Adrenal gland (tissue), 12 donors: ENCODE data around the gene CCIN. TPM values are rescaled to one million over a fixed set of nuclear protein-coding genes. Genes with fewer than 3 reads are reported as not detected.

Experiments used
- DNase-seq, 7 donors: peaks; one replicate each; pipeline ENCODE4 v3.0.0-alpha.2; 2019 to 2020
- H3K27ac ChIP-seq, 5 donors: fragments of 200-600 bp; sonication (generic) in 4 of 5; 1 replicate in 3 of 5; 2 replicates in 2 of 5; pipeline versions ENCODE4 v1.5.1 to v1.8.0; 2016 to 2020; ENCODE audit warnings: mild to moderate bottlenecking in 1 of 5
- H3K27me3 ChIP-seq: fragments of 200-600 bp; 2 replicates; pipeline ENCODE4 v1.8.0; 2021
- H3K36me3 ChIP-seq, 2 donors: fragments of 200-600 bp; replicated peaks in 1 of 2; 1 replicate in 1 of 2; 2 replicates in 1 of 2; pipeline versions ENCODE4 v1.5.1 to v1.8.0; 2018 to 2022
- H3K4me1 ChIP-seq, 2 donors: fragments of 200-600 bp; replicated peaks in 1 of 2; 1 replicate in 1 of 2; 2 replicates in 1 of 2; pipeline versions ENCODE4 v1.5.1 to v1.8.0; 2018 to 2021
- H3K4me3 ChIP-seq, 4 donors: fragments of 200-600 bp; sonication (generic) in 3 of 4; one replicate each; pipeline ENCODE4 v1.5.1; 2016 to 2018
- H3K9me3 ChIP-seq, 3 donors: fragments of 200-600 bp; sonication (generic) in 1 of 3; replicated peaks in 1 of 3; 1 replicate in 2 of 3; 2 replicates in 1 of 3; pipeline versions ENCODE4 v1.5.1 to v1.8.0; 2016 to 2021
- CTCF ChIP-seq, 6 experiments: fragments of 450-650 bp in 4 of 6; fragments of 200-600 bp in 2 of 6; sonication (generic) in 1 of 6; IDR thresholded peaks; 1 replicate in 5 of 6; 2 replicates in 1 of 6; pipeline versions ENCODE4 v1.5.1 to v1.8.0; 2016 to 2021; ENCODE audit warnings: antibody characterized with exemption in 6 of 6, mild to moderate bottlenecking in 2 of 6, moderate library complexity in 1 of 6
- POLR2A ChIP-seq, 2 donors: fragments of 450-650 bp; IDR thresholded peaks; one replicate each; pipeline ENCODE4 v1.6.1; 2017; ENCODE audit warnings: antibody characterized with exemption in 2 of 2, mild to moderate bottlenecking in 2 of 2, moderate library complexity in 1 of 2
- WGBS, 4 donors: extraction: QIAGEN DNeasy Blood & Tissue Kit in 2 of 4; methylation state at CpG; one replicate each; pipeline versions ENCODE4 v1.1.5 to v1.1.7; 2013 to 2017; 5-methylcytosine and 5-hydroxymethylcytosine counted together
- intact Hi-C, 2 donors: fragments of 100-400 bp; cut with DNase I; formaldehyde crosslinking; loops; one replicate each; pipeline versions ENCODE4 v1.14.1 to v1.15.0; 2022 to 2023
- polyA plus RNA-seq, 3 donors: library from polyadenylated mRNA; stranded (reverse); fragments of 200-250 nt in 2 of 3; fragments of 350-450 nt in 1 of 3; fragmentation: Illumina TruSeq in 1 of 3; extraction: RNeasy Lipid Tissue Mini Kit (QIAGEN cat#74804) in 1 of 3; gene quantifications; one replicate each; pipeline ENCODE4 v1.2.3, GENCODE V29; 2013 to 2014
- total RNA-seq, 9 donors: library from RNA; depleted of rRNA in 4 of 9; stranded (reverse); fragments of >200 nt in 4 of 9; fragments of 120-200 nt in 1 of 9; fragmentation: NEBNext Ultra II Directional in 1 of 9; extraction: Animal tissue kit (Norgen Biotek cat#: 25700) in 1 of 9; gene quantifications; one replicate each; pipeline versions ENCODE4 v1.1.0 to v1.2.4, GENCODE V29; 2013 to 2023
- donor health status: healthy with polysubstance abuse.
- donor health status: Bipolar disorder and iron deficiency.
- donor health status: DM: yes; HTN: yes; CAD: no.
- donor health status: DM: no; HTN: no; CAD: no.
- donor health status: DM: no; HTN: no; CAD: no.
- donor health status: DM: yes; HTN: yes; CAD: no.

The CCIN gene
- total and polyA plus RNA-seq, 12 donors = 0.20 to 1.9 (median 0.49) TPM

- Histone ChIP-seq H3K27ac (no peak overlapping the region), H3K36me3 (peaks cover 0 to 95% of the 10 kb centered on the region in 2 donors), H3K4me3 (no peak overlapping the region), H3K4me1 (peaks cover 15 to 26% of the 10 kb centered on the region in 2 donors), H3K9me3 (no peaks in the 10 kb centered on the region), H3K27me3 (no peaks in the 10 kb centered on the region)
- intact Hi-C loops = loop anchor here in 1 of 2 donors (5.0 kb wide), 1 partner anchor 352 kb away; no protein-coding TSS in a partner anchor
- peak in 3 of 7 donors; percentile 34 to 68 (median 41) for DNase-seq
- 78 to 83% (median 81%) methylated on average over 10 to 11 of the region's 11 CpGs for WGBS, 4 donors
- TF ChIP-seq CTCF (IDR thresholded peaks at IDR 0.05) (peak in 2 of 6 experiments; percentile 9 to 18), POLR2A (IDR thresholded peaks at IDR 0.05) (no peak)
Observed at GRCh38 chr9:36204906-36205547, 35.8 kb downstream of the CCIN start.

DNA sequence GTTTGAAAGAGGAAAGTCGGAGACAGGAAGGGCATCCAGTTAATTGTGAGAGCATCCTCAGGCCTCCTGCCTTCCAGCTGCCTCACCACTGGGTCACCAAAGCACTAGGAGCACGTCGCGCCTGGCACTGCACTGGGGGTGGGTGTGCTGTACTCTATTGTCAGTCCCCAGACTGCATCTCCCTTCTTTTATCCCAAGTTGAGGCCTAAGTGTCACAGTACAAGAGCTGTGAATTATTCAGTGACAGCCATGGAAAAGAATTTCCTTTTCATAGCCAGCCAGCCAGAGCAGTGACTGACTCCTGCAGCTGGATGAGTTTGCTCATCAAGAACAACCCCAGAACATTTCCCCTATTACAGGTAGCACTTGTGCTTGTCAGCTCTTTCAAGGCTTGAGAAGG lies 37.8 kb downstream of the CCIN start:
- no peak for DNase-seq
- Histone ChIP-seq H3K4me3 (no peak overlapping the region), H3K9me3 (no peaks in the 10 kb centered on the region), H3K27me3 (no peaks in the 10 kb centered on the region), H3K4me1 (peaks cover 32 to 42% of the 10 kb centered on the region in 2 donors), H3K36me3 (peaks cover 0 to 94% of the 10 kb centered on the region in 2 donors), H3K27ac (peak overlapping the region in 3 of 5 donors; percentile 9 to 79 (median 63))
- no peak for TF ChIP-seq POLR2A (IDR thresholded peaks at IDR 0.05)
- no peak for TF ChIP-seq CTCF (IDR thresholded peaks at IDR 0.05)
- intact Hi-C loops = no loop called here
- WGBS, 4 donors = 56 to 75% (median 70%) methylated on average over 4 of the region's 4 CpGs

- H3K27me3 ChIP-seq = no peaks in the 10 kb centered on the region
- peaks cover 32 to 42% of the 10 kb centered on the region in 2 donors for H3K4me1 ChIP-seq
- H3K4me3 ChIP-seq = no peak overlapping the region
- DNase-seq = peak in 1 of 7 donors; percentile 16
- peaks cover 0 to 94% of the 10 kb centered on the region in 2 donors for H3K36me3 ChIP-seq
- H3K27ac ChIP-seq = peak overlapping the region in 3 of 5 donors; percentile 9 to 79 (median 63)
- intact Hi-C loops = no loop called here
- H3K9me3 ChIP-seq = no peaks in the 10 kb centered on the region
- no peak for TF ChIP-seq CTCF (IDR thresholded peaks at IDR 0.05)
- WGBS, 4 donors = 5 to 25% (median 19%) methylated on average over 1 of the region's 1 CpG
Observed at GRCh38 chr9:36207546-36208012, 38.4 kb downstream of the CCIN start.

- Histone ChIP-seq H3K27ac (peak overlapping the region in 2 of 5 donors; percentile 63 to 79), H3K36me3 (peaks cover 0 to 92% of the 10 kb centered on the region in 2 donors), H3K9me3 (no peaks in the 10 kb centered on the region), H3K4me1 (peaks cover 32 to 42% of the 10 kb centered on the region in 2 donors), H3K27me3 (no peaks in the 10 kb centered on the region), H3K4me3 (no peak overlapping the region)
- 73 to 84% (median 79%) methylated on average over 10 of the region's 10 CpGs for WGBS, 4 donors
- intact Hi-C loops = no loop called here
- peak in 1 of 7 donors; percentile 44 for DNase-seq
- no peak for TF ChIP-seq POLR2A (IDR thresholded peaks at IDR 0.05)
- no peak for TF ChIP-seq CTCF (IDR thresholded peaks at IDR 0.05)
Observed at GRCh38 chr9:36208521-36209253, 39.5 kb downstream of the CCIN start.
